Prostate gland (tissue), 2 donors: ENCODE results near the gene RALGPS1.

Experiments
- CTCF ChIP-seq, 4 experiments: fragments of 200-600 bp in 2 of 4; fragments of 450-650 bp in 2 of 4; sonication (generic) in 2 of 4; IDR thresholded peaks; 1 replicate in 3 of 4; 2 replicates in 1 of 4; pipeline ENCODE4 v1.5.1; 2016 to 2019; ENCODE audit warnings: antibody characterized with exemption in 4 of 4, mild to moderate bottlenecking in 2 of 4, moderate library complexity in 2 of 4
- POLR2A ChIP-seq: fragments of 450-650 bp; IDR thresholded peaks from one replicate; pipeline ENCODE4 v1.6.1; 2016; ENCODE audit warnings: antibody characterized with exemption, mild to moderate bottlenecking
- POLR2AphosphoS5 ChIP-seq: sonication (generic); formaldehyde crosslinking; IDR thresholded peaks from one replicate; pipeline ENCODE4 v1.6.1; 2017; ENCODE audit warnings: antibody characterized with exemption

GRCh38 chr9:126959917-126960316, 45.3 kb downstream of the RALGPS1 start:
- TF ChIP-seq CTCF (IDR thresholded peaks at IDR 0.05) (no peak), POLR2A (no peak), POLR2AphosphoS5 (no peak)
